Type B pancreatic cell (in vitro differentiated cells): ENCODE measurements around the gene CDO1. TPM values are rescaled to one million over a fixed set of nuclear protein-coding genes. Genes with fewer than 3 reads are reported as not detected.

Experiments
- DNase-seq: peaks from one replicate; pipeline ENCODE4 v3.0.0; 2021; ENCODE audit warnings: mixed read lengths; ENCODE audit not compliant: unreplicated experiment; ENCODE audit errors: extremely low spot score
- H3K27ac Mint-ChIP-seq: 2 replicates; pipeline ENCODE4 v1.8.0; 2021; ENCODE audit warnings: mild to moderate bottlenecking, mixed read lengths
- H3K27me3 Mint-ChIP-seq: 2 replicates; pipeline ENCODE4 v1.8.0; 2021; ENCODE audit warnings: mixed read lengths
- H3K36me3 Mint-ChIP-seq: 2 replicates; pipeline ENCODE4 v1.8.0; 2021; ENCODE audit warnings: mixed read lengths
- H3K4me1 Mint-ChIP-seq: one replicate; pipeline ENCODE4 v1.8.0; 2021; ENCODE audit warnings: mixed read lengths; ENCODE audit not compliant: unreplicated experiment
- H3K4me3 Mint-ChIP-seq: 2 replicates; pipeline ENCODE4 v1.8.0; 2021; ENCODE audit warnings: mild to moderate bottlenecking, mixed read lengths
- H3K9me3 Mint-ChIP-seq: 2 replicates; pipeline ENCODE4 v1.8.0; 2021; ENCODE audit warnings: mixed read lengths
- long read RNA-seq: library from polyadenylated mRNA; unstranded; transcript quantifications from one replicate; pipeline ENCODE4 v2.0.0, GENCODE V29; 2020
- total RNA-seq: library from RNA; stranded (reverse); gene quantifications from 2 replicates; pipeline ENCODE4 v1.2.1, GENCODE V29; 2021; ENCODE audit warnings: low replicate concordance
- TF ChIP-seq, protein P1 (sequence below): fragments of 200-600 bp; sonication (generic); conservative IDR thresholded peaks from 2 replicates; pipeline ENCODE4 v1.5.0; 2021; ENCODE audit warnings: antibody characterized with exemption, mild to moderate bottlenecking

The CDO1 gene
- total RNA-seq: 4.4 and 27.9 TPM in 2 replicates
- long read RNA-seq, transcript CDO1-201 (5 exons, 1,860 nt): major isoform, 10 of 12 reads
- long read RNA-seq, partial matches to known transcripts: 1 of 12 reads
- long read RNA-seq, other reads (novel, unspliced or antisense): 1 of 12 reads

DNA sequence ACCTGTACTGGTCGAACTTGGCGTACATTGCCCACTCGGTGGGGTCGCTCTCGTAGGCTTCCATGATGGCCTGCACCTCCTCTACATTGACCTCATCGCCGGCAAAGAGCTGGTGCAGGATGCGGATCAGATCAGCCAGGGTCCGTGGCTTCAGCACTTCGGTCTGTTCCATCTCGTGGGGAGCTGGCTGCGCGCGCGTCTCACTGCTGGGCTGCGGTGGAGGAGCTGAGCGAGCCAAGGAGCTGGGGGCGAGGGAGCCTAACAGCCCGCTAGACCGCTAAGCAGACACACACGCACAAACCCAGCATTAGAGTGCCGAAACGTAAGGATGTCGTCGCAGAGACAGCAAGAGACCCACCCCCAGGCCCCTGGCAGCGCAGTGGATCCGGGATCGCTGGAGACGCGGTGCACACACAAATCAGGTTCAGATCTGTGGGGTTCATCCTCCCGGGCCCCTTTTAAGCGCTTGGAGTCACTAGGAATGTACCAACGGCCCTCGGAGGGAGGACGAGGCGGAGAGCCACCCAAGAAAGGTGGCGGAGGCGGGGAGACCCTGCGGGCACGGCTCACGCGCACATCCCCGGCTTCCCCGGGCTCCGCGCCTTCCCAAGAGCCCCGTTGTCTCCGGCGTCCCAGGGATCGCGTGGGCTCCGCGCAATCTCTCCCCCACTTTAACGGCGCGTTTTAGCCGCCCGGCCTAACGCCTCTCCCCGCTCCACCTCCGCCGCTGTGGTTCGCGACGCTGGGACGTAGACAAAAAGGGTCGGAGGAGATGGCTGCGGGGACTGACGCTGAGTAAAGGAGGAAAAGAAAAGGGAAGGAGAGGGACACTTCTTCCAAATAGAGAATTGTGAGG lies at the start of gene CDO1:
CDO1 (minus strand) TSS at position 434 of the 856 bp plus-strand sequence; CDS start at position 172, 262 bp downstream.
- peaks cover 41% of the 10 kb centered on the region for H3K27me3 Mint-ChIP-seq
- DNase-seq: peak; percentile 75
- peak within 1 kb of the TSS; percentile 96 for H3K4me3 Mint-ChIP-seq
- peaks cover 19% of the 10 kb centered on the region for H3K4me1 Mint-ChIP-seq
- H3K36me3 Mint-ChIP-seq: peaks cover 15% of the 10 kb centered on the region
- no peaks in the 10 kb centered on the region for H3K9me3 Mint-ChIP-seq
- peak within 1 kb of the TSS; percentile 87 for H3K27ac Mint-ChIP-seq
- TF ChIP-seq, protein P1, sequence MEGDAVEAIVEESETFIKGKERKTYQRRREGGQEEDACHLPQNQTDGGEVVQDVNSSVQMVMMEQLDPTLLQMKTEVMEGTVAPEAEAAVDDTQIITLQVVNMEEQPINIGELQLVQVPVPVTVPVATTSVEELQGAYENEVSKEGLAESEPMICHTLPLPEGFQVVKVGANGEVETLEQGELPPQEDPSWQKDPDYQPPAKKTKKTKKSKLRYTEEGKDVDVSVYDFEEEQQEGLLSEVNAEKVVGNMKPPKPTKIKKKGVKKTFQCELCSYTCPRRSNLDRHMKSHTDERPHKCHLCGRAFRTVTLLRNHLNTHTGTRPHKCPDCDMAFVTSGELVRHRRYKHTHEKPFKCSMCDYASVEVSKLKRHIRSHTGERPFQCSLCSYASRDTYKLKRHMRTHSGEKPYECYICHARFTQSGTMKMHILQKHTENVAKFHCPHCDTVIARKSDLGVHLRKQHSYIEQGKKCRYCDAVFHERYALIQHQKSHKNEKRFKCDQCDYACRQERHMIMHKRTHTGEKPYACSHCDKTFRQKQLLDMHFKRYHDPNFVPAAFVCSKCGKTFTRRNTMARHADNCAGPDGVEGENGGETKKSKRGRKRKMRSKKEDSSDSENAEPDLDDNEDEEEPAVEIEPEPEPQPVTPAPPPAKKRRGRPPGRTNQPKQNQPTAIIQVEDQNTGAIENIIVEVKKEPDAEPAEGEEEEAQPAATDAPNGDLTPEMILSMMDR: no peak

DNA sequence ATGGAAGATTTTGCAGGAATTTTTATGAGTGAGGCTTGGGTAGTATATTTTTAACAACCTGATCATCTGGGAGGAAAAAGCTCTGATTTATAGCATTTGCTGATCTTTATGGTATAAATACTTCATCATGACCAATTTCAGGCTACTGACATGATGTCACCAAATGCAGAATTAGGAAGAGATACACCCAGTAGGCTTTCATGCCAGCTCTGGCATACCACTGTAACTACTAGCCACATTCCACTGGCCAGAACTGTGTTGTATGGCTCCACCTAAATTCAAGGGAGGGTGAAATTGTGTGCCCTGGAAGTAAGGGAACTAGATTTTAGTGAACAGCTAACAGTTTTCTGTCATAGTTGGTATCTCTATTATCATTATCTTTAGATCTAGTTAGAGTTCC lies 42.9 kb upstream of the CDO1 start:
- peaks cover 12% of the 10 kb centered on the region for H3K36me3 Mint-ChIP-seq
- TF ChIP-seq, protein P1: no peak
- H3K4me1 Mint-ChIP-seq: peaks cover 14% of the 10 kb centered on the region
- H3K4me3 Mint-ChIP-seq: no peak overlapping the region
- H3K9me3 Mint-ChIP-seq: no peaks in the 10 kb centered on the region
- no peak overlapping the region for H3K27ac Mint-ChIP-seq
- no peak for DNase-seq
- no peaks in the 10 kb centered on the region for H3K27me3 Mint-ChIP-seq

DNA sequence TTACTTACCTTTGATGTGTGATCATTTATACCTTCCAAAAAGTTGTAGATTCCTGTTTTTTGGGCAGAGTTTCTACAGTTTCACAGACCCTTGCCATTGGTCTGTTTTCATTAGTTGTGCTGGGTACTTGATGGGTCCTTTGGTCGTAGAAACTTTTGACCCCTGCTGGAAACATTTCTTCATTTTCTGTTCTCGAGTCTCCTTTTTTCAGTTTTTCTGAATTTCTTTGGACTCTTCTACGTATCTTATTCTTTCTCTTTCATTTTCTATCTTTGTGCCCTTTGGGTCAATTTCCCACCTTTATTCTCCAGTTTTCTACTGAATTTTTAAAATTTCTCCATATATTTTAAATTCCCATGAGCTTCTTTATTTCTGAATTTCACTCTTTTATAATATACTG lies 41.9 kb upstream of the CDO1 start:
- Mint-ChIP-seq H3K4me1 (peaks cover 14% of the 10 kb centered on the region), H3K27ac (no peak overlapping the region)

DNA sequence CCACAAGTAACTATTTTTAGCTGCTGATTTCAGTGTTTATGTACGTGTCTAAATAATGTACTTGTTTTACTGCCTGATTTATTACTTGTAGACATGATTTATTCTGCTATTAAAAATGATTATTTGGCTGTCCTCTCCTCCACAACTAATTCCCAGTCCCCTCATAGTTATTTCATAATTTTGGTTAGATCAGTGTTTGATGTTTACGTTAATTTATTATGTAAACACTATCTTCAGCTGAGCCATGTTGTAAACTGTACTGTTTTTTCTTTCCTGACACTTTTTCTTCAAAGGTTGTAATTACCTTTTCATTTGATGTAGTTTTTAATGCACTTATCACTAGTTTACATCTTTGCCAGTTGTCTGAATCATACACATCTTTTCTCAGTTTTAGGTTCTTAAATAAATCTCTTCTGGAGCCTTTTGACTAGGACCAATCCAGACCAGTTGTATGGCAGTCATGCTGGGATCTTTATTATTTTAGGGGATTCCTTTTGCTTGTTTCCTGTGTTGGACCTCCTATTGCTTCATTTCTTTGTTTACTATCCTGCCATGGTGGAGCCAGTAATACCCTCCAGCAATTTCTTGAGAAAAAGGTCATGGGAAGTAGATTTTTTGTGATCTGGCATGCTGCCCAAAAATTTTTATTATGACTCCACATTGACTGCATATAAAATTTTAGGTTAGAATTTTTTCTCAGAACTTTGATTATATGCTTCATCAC lies 41.3 kb upstream of the CDO1 start:
- DNase-seq: no peak
- Mint-ChIP-seq H3K4me3 (no peak overlapping the region), H3K27me3 (no peaks in the 10 kb centered on the region), H3K9me3 (peaks cover 11% of the 10 kb centered on the region), H3K36me3 (peaks cover 23% of the 10 kb centered on the region), H3K27ac (no peak overlapping the region), H3K4me1 (peaks cover 14% of the 10 kb centered on the region)
- TF ChIP-seq, protein P1: no peak

More for the DNA sequence above, 41.9 kb upstream of the CDO1 start:
- Mint-ChIP-seq H3K27me3 (no peaks in the 10 kb centered on the region), H3K4me3 (no peak overlapping the region), H3K9me3 (peaks cover 7% of the 10 kb centered on the region), H3K36me3 (peaks cover 19% of the 10 kb centered on the region)
- DNase-seq: no peak
- TF ChIP-seq, protein P1: no peak

DNA sequence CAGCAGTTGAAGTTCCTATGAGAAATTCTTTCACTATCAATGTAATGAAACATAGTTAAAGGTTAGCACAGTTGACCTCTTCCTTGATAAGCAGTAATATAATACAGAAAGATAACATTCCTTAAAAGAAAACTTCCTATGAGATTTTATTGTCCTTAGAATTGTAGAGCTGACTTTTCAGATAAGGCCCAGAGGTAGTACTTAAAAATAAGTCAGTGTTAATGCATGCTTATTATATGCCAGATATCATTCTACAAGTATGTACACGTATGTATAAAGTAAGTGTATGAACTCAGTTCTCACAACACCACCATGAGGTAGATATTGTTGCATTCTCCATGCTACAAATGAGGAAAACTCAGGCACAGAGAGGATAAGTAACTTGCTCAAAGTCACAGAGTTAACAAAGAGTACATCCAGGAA lies 40.6 kb upstream of the CDO1 start:
- peaks cover 14% of the 10 kb centered on the region for H3K4me1 Mint-ChIP-seq
- H3K9me3 Mint-ChIP-seq: peaks cover 11% of the 10 kb centered on the region
- DNase-seq: no peak
- TF ChIP-seq, protein P1: no peak
- H3K4me3 Mint-ChIP-seq: no peak overlapping the region
- no peak overlapping the region for H3K27ac Mint-ChIP-seq
- H3K27me3 Mint-ChIP-seq: no peaks in the 10 kb centered on the region
- H3K36me3 Mint-ChIP-seq: peaks cover 20% of the 10 kb centered on the region
